CD4-positive, alpha-beta T cell treated with Interleukin-1 beta for 1 hour (primary cell): ENCODE measurements around the gene NGF.

Experiments
- DNase-seq, 2 donors: peaks; one replicate each; pipeline ENCODE4 v3.0.0-alpha.2; 2020 to 2022

NGF gene

GRCh38 chr1:115307661-115308060, 30.4 kb downstream of the NGF start:
- no peak for DNase-seq

GRCh38 chr1:115306146-115306545, 31.9 kb downstream of the NGF start:
- no peak for DNase-seq

GRCh38 chr1:115303364-115303763, 34.7 kb downstream of the NGF start:
- no peak for DNase-seq

- DNase-seq, result no peak
Measured at GRCh38 chr1:115302390-115302961, 35.6 kb downstream of the NGF start.

GRCh38 chr1:115301438-115302020, 36.5 kb downstream of the NGF start:
- DNase-seq, result no peak

GRCh38 chr1:115300087-115300876, 37.8 kb downstream of the NGF start:
- DNase-seq, result no peak

GRCh38 chr1:115299266-115299665, 38.8 kb downstream of the NGF start:
- no peak for DNase-seq

- DNase-seq, result no peak
Measured at GRCh38 chr1:115296981-115297380, 41.1 kb downstream of the NGF start.

GRCh38 chr1:115295904-115296696, 41.9 kb downstream of the NGF start:
- no peak for DNase-seq

GRCh38 chr1:115293899-115294298, 44.1 kb downstream of the NGF start:
- DNase-seq, result no peak

- DNase-seq, result no peak
Measured at GRCh38 chr1:115293006-115293405, 45.0 kb downstream of the NGF start.

- DNase-seq, result no peak
Measured at GRCh38 chr1:115291741-115292140, 46.3 kb downstream of the NGF start.

- DNase-seq, result no peak
Measured at GRCh38 chr1:115289940-115290339, 48.1 kb downstream of the NGF start.

- no peak for DNase-seq
Measured at GRCh38 chr1:115288591-115289198, 49.4 kb downstream of the NGF start.

- DNase-seq, result no peak
Measured at GRCh38 chr1:115286431-115287205, 51.4 kb downstream of the NGF start.

GRCh38 chr1:115284209-115284608, 53.8 kb downstream of the NGF start:
- DNase-seq, result no peak

GRCh38 chr1:115283681-115284146, 54.3 kb downstream of the NGF start:
- DNase-seq, result no peak

- no peak for DNase-seq
Measured at GRCh38 chr1:115283249-115283648, 54.8 kb downstream of the NGF start.

GRCh38 chr1:115282807-115283208, 55.2 kb downstream of the NGF start:
- no peak for DNase-seq

- no peak for DNase-seq
Measured at GRCh38 chr1:115281143-115281542, 56.9 kb downstream of the NGF start.

GRCh38 chr1:115280064-115280463, 58.0 kb downstream of the NGF start:
- no peak for DNase-seq

- DNase-seq, result no peak
Measured at GRCh38 chr1:115278211-115278610, 59.8 kb downstream of the NGF start.
